ENCODE results near the gene GADD45GIP1. TPM values are rescaled to one million over a fixed set of nuclear protein-coding genes. Genes with fewer than 3 reads are reported as not detected.

GADD45GIP1 gene
- total RNA-seq, 6 experiments from 2014 or later = 34.3 to 54.3 (median 46.9) TPM

GRCh38 chr19:12974301-12975220 lies 17.5 kb upstream of the GADD45GIP1 start:
- no peak for TF ChIP-seq CTCF (IDR thresholded peaks at IDR 0.05)
- Mint-ChIP-seq H3K9me3 (no peaks in the 10 kb centered on the region), H3K27ac (no peak overlapping the region), H3K4me1 (ENCODE audit: low read depth) (peaks cover 19% of the 10 kb centered on the region), H3K4me3 (no peak overlapping the region), H3K36me3 (ENCODE audit: low read depth) (no peaks in the 10 kb centered on the region), H3K27me3 (ENCODE audit: insufficient read depth) (peaks cover 4% of the 10 kb centered on the region; the same call in 1 of the 2 replicates)
- DNase-seq = no peak

- no peaks in the 10 kb centered on the region for H3K36me3 Mint-ChIP-seq (ENCODE audit: low read depth)
- H3K27me3 Mint-ChIP-seq (ENCODE audit: insufficient read depth) = peaks cover 4% of the 10 kb centered on the region; the same call in 1 of the 2 replicates
- no peak overlapping the region for H3K4me3 Mint-ChIP-seq
- DNase-seq = no peak
- H3K4me1 Mint-ChIP-seq (ENCODE audit: low read depth) = peaks cover 24% of the 10 kb centered on the region
- no peaks in the 10 kb centered on the region for H3K9me3 Mint-ChIP-seq
- TF ChIP-seq CTCF (IDR thresholded peaks at IDR 0.05) = no peak
- no peak overlapping the region for H3K27ac Mint-ChIP-seq
Measured at GRCh38 chr19:12973236-12973635, 16.2 kb upstream of the GADD45GIP1 start.

GRCh38 chr19:12970070-12970820 lies 13.2 kb upstream of the GADD45GIP1 start:
- Mint-ChIP-seq H3K27me3 (ENCODE audit: insufficient read depth) (no peaks in the 10 kb centered on the region), H3K9me3 (no peaks in the 10 kb centered on the region), H3K4me3 (no peak overlapping the region), H3K36me3 (ENCODE audit: low read depth) (no peaks in the 10 kb centered on the region), H3K4me1 (ENCODE audit: low read depth) (peaks cover 21% of the 10 kb centered on the region), H3K27ac (no peak overlapping the region)
- no peak for TF ChIP-seq CTCF (IDR thresholded peaks at IDR 0.05)
- DNase-seq = no peak

GRCh38 chr19:12969292-12969988 lies 12.4 kb upstream of the GADD45GIP1 start, which contains the start of gene DAND5:
DAND5 (plus strand) TSS chr19:12969576; CDS start chr19:12969661, 85 bp downstream.
- TF ChIP-seq CTCF (IDR thresholded peaks at IDR 0.05) = no peak
- no peak within 1 kb of the TSS for H3K27ac Mint-ChIP-seq

GRCh38 chr19:12967907-12968306 lies 10.9 kb upstream of the GADD45GIP1 start:
- no peak overlapping the region for H3K27ac Mint-ChIP-seq
- H3K27me3 Mint-ChIP-seq (ENCODE audit: insufficient read depth) = no peaks in the 10 kb centered on the region
- TF ChIP-seq CTCF (IDR thresholded peaks at IDR 0.05) = no peak
- no peaks in the 10 kb centered on the region for H3K36me3 Mint-ChIP-seq (ENCODE audit: low read depth)
- peak; percentile 25 for DNase-seq
- H3K9me3 Mint-ChIP-seq = no peaks in the 10 kb centered on the region
- H3K4me3 Mint-ChIP-seq = no peak overlapping the region
- H3K4me1 Mint-ChIP-seq (ENCODE audit: low read depth) = peaks cover 26% of the 10 kb centered on the region

More at GRCh38 chr19:12969292-12969988, 12.4 kb upstream of the GADD45GIP1 start, which contains the start of gene DAND5:
- peaks cover 26% of the 10 kb centered on the region for H3K4me1 Mint-ChIP-seq (ENCODE audit: low read depth)
- no peak for DNase-seq
- no peaks in the 10 kb centered on the region for H3K9me3 Mint-ChIP-seq
- no peak within 1 kb of the TSS for H3K4me3 Mint-ChIP-seq
- no peaks in the 10 kb centered on the region for H3K36me3 Mint-ChIP-seq (ENCODE audit: low read depth)
- H3K27me3 Mint-ChIP-seq (ENCODE audit: insufficient read depth) = no peaks in the 10 kb centered on the region

Measured in HFFc6 (cell line).